Muscle layer of duodenum (tissue), 2 donors: ENCODE measurements around the gene SHROOM3.

Experiments
- H3K27ac ChIP-seq: one replicate; pipeline ENCODE4 v1.7.0; 2013; ENCODE audit warnings: mild to moderate bottlenecking, low read length
- H3K27me3 ChIP-seq: one replicate; pipeline ENCODE4 v1.7.0; 2013; ENCODE audit warnings: low read depth, mild to moderate bottlenecking, control low read depth, low read length
- H3K36me3 ChIP-seq, 2 donors: one replicate each; pipeline ENCODE4 v1.7.0; 2013; ENCODE audit warnings: low read length in 2 of 2, control low read depth in 1 of 2, mild to moderate bottlenecking in 1 of 2; ENCODE audit not compliant: insufficient read depth in 2 of 2, control insufficient read depth in 1 of 2
- H3K4me1 ChIP-seq, 2 donors: one replicate each; pipeline ENCODE4 v1.7.0; 2013; ENCODE audit warnings: low read length in 2 of 2, mild to moderate bottlenecking in 2 of 2, control low read depth in 1 of 2, moderate library complexity in 1 of 2; ENCODE audit not compliant: insufficient read depth in 2 of 2, control insufficient read depth in 1 of 2
- H3K4me3 ChIP-seq, 2 donors: one replicate each; pipeline ENCODE4 v1.7.0; 2013; ENCODE audit warnings: low read length in 2 of 2, low read depth in 1 of 2, mild to moderate bottlenecking in 1 of 2
- H3K9me3 ChIP-seq, 2 donors: one replicate each; pipeline ENCODE4 v1.7.0; 2013; ENCODE audit warnings: low read length in 2 of 2, control low read depth in 1 of 2, mild to moderate bottlenecking in 1 of 2; ENCODE audit not compliant: control insufficient read depth in 1 of 2
- donor health status: healthy.

SHROOM3 gene

GRCh38 chr4:76680952-76681351, 245.9 kb downstream of the SHROOM3 start:
- no peaks in the 10 kb centered on the region for H3K4me1 ChIP-seq

GRCh38 chr4:76681996-76682395, 247.0 kb downstream of the SHROOM3 start:
- Histone ChIP-seq H3K9me3 (no peaks in the 10 kb centered on the region), H3K4me3 (no peak overlapping the region), H3K27ac (no peak overlapping the region), H3K27me3 (no peaks in the 10 kb centered on the region), H3K36me3 (no peaks in the 10 kb centered on the region), H3K4me1 (no peaks in the 10 kb centered on the region)

More at GRCh38 chr4:76680952-76681351, 245.9 kb downstream of the SHROOM3 start:
- Histone ChIP-seq H3K4me3 (no peak overlapping the region), H3K36me3 (no peaks in the 10 kb centered on the region), H3K27me3 (no peaks in the 10 kb centered on the region), H3K9me3 (no peaks in the 10 kb centered on the region), H3K27ac (no peak overlapping the region)

- H3K36me3 ChIP-seq = no peaks in the 10 kb centered on the region
Observed at GRCh38 chr4:76683144-76683543, 248.1 kb downstream of the SHROOM3 start.

GRCh38 chr4:76687746-76688448, 252.9 kb downstream of the SHROOM3 start:
- peak overlapping the region; percentile 87 for H3K27ac ChIP-seq

More at GRCh38 chr4:76683144-76683543, 248.1 kb downstream of the SHROOM3 start:
- peak overlapping the region; percentile 76 for H3K27ac ChIP-seq
- peaks cover 2 to 6% of the 10 kb centered on the region in 2 donors for H3K4me1 ChIP-seq
- H3K4me3 ChIP-seq = no peak overlapping the region
- no peaks in the 10 kb centered on the region for H3K27me3 ChIP-seq
- no peaks in the 10 kb centered on the region for H3K9me3 ChIP-seq

GRCh38 chr4:76688619-76689144, 253.7 kb downstream of the SHROOM3 start:
- Histone ChIP-seq H3K4me3 (peak overlapping the region; percentile 67 to 74), H3K27ac (peak overlapping the region; percentile 87), H3K9me3 (no peaks in the 10 kb centered on the region), H3K27me3 (peaks cover 5% of the 10 kb centered on the region), H3K36me3 (no peaks in the 10 kb centered on the region), H3K4me1 (peaks cover 15 to 18% of the 10 kb centered on the region in 2 donors)

More at GRCh38 chr4:76687746-76688448, 252.9 kb downstream of the SHROOM3 start:
- peak overlapping the region; percentile 67 to 74 for H3K4me3 ChIP-seq
- no peaks in the 10 kb centered on the region for H3K9me3 ChIP-seq
- peaks cover 15 to 18% of the 10 kb centered on the region in 2 donors for H3K4me1 ChIP-seq
- no peaks in the 10 kb centered on the region for H3K36me3 ChIP-seq
- H3K27me3 ChIP-seq = peaks cover 5% of the 10 kb centered on the region

- Histone ChIP-seq H3K36me3 (no peaks in the 10 kb centered on the region), H3K4me3 (peak overlapping the region; percentile 74 to 78), H3K27ac (peak overlapping the region; percentile 87), H3K4me1 (peaks cover 15 to 22% of the 10 kb centered on the region in 2 donors), H3K9me3 (no peaks in the 10 kb centered on the region), H3K27me3 (peaks cover 5% of the 10 kb centered on the region)
Observed at GRCh38 chr4:76689145-76689817, 254.3 kb downstream of the SHROOM3 start.

- Histone ChIP-seq H3K27me3 (peaks cover 5% of the 10 kb centered on the region), H3K4me1 (peaks cover 15 to 23% of the 10 kb centered on the region in 2 donors), H3K4me3 (peak overlapping the region; percentile 74 to 78), H3K36me3 (no peaks in the 10 kb centered on the region), H3K9me3 (no peaks in the 10 kb centered on the region), H3K27ac (peak overlapping the region; percentile 78)
Observed at GRCh38 chr4:76690011-76690905, 255.2 kb downstream of the SHROOM3 start.

- H3K4me3 ChIP-seq = peak overlapping the region; percentile 74 to 78
- no peaks in the 10 kb centered on the region for H3K9me3 ChIP-seq
- peak overlapping the region; percentile 78 for H3K27ac ChIP-seq
- H3K4me1 ChIP-seq = peaks cover 15 to 23% of the 10 kb centered on the region in 2 donors
- no peaks in the 10 kb centered on the region for H3K36me3 ChIP-seq
- H3K27me3 ChIP-seq = peaks cover 5% of the 10 kb centered on the region
Observed at GRCh38 chr4:76690906-76691275, 255.9 kb downstream of the SHROOM3 start.

GRCh38 chr4:76691807-76692582, 257.0 kb downstream of the SHROOM3 start:
- H3K36me3 ChIP-seq = no peaks in the 10 kb centered on the region
- H3K4me3 ChIP-seq = peak overlapping the region in 1 of 2 donors; percentile 78
- H3K9me3 ChIP-seq = no peaks in the 10 kb centered on the region
- H3K27me3 ChIP-seq = peaks cover 5% of the 10 kb centered on the region
- peak overlapping the region; percentile 78 for H3K27ac ChIP-seq
- H3K4me1 ChIP-seq = peaks cover 15 to 23% of the 10 kb centered on the region in 2 donors

- Histone ChIP-seq H3K4me3 (no peak overlapping the region), H3K4me1 (peaks cover 15 to 21% of the 10 kb centered on the region in 2 donors), H3K9me3 (no peaks in the 10 kb centered on the region), H3K27ac (peak overlapping the region; percentile 78), H3K27me3 (peaks cover 5% of the 10 kb centered on the region), H3K36me3 (no peaks in the 10 kb centered on the region)
Observed at GRCh38 chr4:76692761-76693160, 257.7 kb downstream of the SHROOM3 start.
